Medulla oblongata (tissue), 1 donor: ENCODE data around the gene MRPS6.
A peak's percentile ranks its signal among the peaks of the same experiment; 100 is the strongest.

Source experiments
- DNase-seq: peaks from one replicate; pipeline ENCODE4 v3.0.0-alpha.2; 2015; ENCODE audit errors: extremely low spot score

Gene MRPS6

DNA sequence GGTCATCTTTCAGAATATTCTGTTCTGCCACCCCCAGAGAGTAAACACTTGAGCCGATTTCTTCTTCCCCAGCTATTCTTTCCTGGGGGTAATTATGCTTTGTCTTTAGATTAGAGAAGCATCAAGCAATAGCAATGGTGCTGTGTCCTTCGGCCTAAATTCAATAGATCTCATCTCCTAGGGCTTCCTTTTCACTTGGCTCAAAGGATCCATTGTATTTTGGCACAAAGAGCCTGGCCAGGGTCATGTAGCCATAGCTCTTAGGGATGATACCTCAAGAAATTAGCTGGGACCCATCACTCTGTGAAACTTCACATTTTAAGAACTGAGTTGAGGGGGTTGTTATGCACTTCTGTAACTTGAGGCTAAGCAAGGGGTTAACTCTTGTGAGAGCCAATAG lies 27.0 kb downstream of the MRPS6 start:
- no peak for DNase-seq

DNA sequence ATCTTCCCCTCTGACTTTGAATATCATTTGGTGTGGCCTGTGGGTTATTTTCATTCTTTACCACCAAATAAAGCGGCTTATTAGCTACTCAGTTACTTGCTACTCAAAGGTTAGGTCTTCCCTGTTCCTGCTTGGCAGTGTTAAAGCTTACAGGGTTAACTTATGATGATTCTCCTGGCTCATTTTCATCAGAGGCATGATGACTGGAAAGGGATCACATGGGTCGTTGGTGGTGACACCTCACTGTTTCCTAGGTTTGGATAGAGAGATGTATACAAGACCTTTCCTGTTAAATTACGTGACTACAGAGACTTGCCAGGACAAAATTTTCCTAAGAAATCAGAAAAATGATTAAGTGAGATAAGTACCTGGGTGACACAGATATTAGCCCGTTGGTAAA lies 27.4 kb downstream of the MRPS6 start:
- DNase-seq = no peak

- DNase-seq = no peak
Measured at GRCh38 chr21:34105947-34106541, 32.7 kb downstream of the MRPS6 start.

GRCh38 chr21:34107606-34108005 lies 34.2 kb downstream of the MRPS6 start:
- DNase-seq = no peak

DNA sequence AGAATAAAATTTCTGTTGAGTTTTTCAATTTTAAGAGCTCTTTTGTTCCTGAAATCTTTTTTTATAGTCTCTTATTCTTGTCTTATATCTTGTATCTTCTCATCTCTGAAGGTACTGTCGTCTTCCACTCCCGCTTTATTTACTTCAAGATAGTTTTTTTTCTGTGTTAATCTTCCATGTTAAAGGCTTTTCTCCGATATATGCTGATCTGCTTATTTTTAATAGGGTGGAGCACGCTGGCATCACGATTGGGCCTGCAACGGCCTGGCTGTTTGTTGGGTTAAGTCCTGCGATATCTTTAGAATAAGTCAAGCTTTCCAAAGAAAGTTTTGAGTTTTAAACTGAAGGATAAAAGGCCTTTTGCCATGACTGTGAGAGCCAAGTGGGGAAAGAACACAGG lies 35.7 kb downstream of the MRPS6 start:
- no peak for DNase-seq

DNA sequence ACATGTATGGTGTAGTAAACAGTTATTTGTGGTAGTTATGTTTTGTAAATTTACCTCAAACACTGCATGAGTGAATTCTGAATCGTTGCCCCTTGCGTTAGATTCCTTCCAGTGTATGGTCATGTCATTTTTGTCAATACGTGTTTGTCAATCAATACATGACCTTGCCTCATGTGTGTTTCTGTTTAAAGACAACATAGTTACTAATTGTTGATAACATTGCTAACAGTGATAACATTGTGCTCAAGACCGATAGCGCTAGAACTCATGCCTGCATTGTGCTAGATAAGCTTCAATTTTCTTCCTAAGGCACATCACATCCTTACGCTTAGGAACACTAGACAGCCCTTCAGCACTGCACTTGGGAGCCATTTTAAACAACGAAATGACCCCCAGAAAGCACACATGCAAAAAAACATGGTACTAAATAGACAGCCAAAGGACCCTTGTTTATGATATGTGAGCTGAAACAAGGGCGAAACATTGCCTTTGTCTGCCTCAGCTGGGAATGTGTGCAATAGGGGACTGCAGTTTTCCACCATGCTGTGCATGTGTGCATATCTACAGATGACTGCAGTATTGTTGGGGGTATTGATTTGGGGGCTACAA lies 37.3 kb downstream of the MRPS6 start:
- no peak for DNase-seq

DNA sequence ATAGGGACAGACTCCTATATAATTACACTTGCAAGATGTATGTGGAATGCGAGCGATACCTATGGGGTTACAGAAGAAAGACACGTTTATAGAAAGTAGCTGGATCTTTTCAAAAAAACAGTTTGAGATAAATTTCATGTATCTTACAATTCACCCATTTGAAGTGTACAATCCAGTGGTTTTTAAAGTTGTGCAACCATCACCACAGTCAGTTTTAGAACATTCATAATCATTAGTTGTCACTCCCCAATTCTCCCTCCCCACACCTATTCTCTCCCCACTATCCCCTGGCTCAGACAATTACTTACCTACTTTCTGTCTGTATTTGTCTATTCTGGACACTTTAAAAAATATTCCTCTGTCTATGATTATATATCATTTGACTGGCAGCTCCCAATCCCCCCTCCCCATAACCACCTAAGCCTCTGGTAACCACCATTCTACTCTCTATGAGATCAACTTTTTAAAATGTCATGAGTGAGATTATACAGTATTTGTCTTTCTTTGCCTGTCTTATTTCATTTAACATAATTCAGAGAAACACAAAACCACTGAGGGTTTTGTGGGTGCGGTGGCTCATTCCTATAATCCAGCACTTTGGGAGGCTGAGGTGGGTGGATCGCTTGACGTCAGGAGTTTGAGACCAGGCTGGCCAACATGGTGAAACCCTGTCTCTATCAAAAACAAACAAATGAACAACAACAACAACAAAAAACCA lies 39.1 kb downstream of the MRPS6 start:
- DNase-seq = no peak

- no peak for DNase-seq
Measured at GRCh38 chr21:34113842-34114241, 40.5 kb downstream of the MRPS6 start.

GRCh38 chr21:34115160-34115559 lies 41.8 kb downstream of the MRPS6 start:
- no peak for DNase-seq

GRCh38 chr21:34116569-34116968 lies 43.2 kb downstream of the MRPS6 start:
- DNase-seq = no peak

DNA sequence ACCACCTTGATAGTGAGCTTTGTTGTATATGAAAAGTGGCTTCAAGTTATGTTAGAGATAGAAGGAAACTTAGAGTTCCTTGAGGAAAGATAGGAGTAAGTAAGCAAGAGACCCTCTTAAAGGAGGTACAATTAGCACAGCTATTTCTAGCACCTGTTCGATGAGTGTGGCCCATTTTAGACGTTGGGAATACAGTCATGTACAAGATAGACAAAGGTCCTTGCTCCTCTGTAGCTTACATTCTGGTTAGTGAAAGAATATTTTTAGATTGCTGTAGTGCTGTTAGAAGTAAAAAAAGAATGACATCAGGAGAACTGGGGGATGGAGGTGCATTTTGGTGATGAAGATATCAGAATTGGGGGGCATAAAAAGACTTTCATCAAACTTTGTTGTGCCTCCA lies 47.5 kb downstream of the MRPS6 start:
- no peak for DNase-seq

DNA sequence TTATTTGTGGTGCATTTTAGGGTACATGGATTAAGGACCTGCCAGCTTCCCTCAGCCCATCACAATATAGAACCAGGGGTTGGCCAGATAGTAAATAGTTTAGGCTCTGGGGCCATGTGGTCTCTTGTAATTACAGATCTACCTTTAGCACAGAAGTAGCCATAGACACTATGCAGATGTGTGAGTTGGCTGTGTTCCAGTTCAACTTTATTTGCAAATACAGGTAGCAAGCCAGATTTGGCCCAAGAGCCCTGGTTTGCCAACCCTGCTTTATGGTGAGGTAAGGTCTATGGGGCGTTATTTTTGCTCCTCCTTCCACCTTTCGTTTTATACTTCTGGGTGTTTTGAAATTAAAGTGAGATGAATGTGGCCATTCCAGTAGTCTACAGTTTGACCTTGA lies 48.7 kb downstream of the MRPS6 start:
- DNase-seq = no peak

GRCh38 chr21:34123609-34124008 lies 50.2 kb downstream of the MRPS6 start:
- peak; percentile 54 for DNase-seq

DNA sequence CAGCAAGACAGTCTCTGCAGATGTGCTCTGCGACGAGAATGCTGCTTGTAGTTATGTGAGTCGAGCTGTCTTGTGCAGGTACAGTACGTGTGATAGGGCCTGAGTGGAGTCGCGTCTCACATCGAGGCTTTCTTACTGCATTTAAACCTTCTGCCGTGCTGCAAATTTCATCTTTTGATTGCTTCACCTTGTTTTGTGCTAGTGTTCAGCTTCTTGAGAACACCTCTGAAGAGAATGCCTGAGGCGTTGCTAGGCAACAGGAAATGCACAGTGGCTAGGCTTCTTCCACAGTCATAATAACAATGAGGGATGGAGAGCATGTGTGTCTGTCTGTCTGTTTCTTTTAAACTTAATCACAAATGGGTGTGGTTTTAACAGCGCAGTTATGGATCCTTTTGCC lies 52.9 kb downstream of the MRPS6 start:
- no peak for DNase-seq

DNA sequence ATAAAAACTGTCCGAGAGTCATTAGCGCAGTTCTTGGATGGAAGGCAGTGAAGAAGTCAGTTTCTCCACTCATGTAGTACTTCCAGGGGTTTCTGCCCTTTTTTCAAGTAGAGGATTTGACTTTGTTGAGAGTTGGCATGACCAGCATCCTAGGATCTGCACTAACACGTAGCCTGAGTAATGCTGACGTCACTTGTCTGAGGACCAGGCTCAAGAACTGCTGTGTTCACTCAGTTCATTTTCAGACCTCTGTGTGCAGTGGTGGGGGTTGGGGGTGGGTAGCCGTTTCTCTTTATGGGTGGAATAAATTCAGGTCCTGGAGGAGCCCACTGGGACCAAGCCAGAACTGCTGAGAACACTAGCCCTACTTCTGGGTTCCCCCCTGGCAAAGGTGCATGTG lies 53.3 kb downstream of the MRPS6 start:
- no peak for DNase-seq

- DNase-seq = no peak
Measured at GRCh38 chr21:34128124-34128523, 54.7 kb downstream of the MRPS6 start.

- no peak for DNase-seq
Measured at GRCh38 chr21:34128674-34129038, 55.3 kb downstream of the MRPS6 start.

DNA sequence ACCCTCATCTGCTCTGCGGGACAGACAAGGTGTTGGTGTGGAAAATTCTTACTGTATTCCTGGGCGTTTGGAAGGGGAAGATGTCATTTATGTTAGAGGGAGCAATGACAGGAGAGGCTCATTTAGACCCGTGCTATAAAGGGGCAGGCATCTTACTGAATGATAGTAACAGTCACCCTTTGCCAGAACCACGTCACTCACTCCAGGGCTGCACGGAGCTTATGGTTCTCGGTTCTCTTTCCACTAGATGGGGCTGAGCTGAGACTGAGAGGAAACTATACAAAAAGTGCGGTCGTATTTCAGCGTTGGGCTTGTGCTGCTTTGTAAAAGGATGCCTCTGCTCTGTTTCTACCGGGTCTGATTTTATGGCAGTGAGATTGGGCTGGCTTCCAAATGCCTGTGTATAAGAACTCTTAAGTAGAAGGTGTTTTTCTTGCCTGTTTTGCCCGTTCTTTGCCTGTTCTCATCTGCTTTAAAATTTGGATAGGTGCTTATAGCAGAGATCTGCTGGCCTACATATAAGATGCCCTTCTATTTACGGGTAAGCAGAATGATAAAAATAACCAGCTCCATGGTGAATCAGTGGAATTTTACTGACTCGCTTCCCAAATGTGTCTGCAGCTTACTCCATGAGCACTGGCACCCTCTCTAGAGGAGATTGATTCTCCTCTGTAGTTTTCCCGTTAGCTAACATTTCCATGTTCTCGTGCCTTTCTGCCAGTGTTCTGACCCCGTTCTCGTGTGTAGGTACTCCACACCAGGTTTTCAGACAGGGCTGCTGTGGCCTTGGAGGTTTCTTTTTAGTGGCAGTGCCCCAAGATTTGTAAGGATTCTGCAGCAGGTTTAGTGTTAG lies 55.9 kb downstream of the MRPS6 start:
- peak; percentile 57 for DNase-seq

- no peak for DNase-seq
Measured at GRCh38 chr21:34129901-34130715, 56.7 kb downstream of the MRPS6 start.

- DNase-seq = no peak
Measured at GRCh38 chr21:34130716-34130985, 57.3 kb downstream of the MRPS6 start.

GRCh38 chr21:34131586-34131985 lies 58.2 kb downstream of the MRPS6 start:
- DNase-seq = no peak

- no peak for DNase-seq
Measured at GRCh38 chr21:34132202-34132601, 58.8 kb downstream of the MRPS6 start.
